ENCODE data around the gene ESRRA.

Gene ESRRA

DNA sequence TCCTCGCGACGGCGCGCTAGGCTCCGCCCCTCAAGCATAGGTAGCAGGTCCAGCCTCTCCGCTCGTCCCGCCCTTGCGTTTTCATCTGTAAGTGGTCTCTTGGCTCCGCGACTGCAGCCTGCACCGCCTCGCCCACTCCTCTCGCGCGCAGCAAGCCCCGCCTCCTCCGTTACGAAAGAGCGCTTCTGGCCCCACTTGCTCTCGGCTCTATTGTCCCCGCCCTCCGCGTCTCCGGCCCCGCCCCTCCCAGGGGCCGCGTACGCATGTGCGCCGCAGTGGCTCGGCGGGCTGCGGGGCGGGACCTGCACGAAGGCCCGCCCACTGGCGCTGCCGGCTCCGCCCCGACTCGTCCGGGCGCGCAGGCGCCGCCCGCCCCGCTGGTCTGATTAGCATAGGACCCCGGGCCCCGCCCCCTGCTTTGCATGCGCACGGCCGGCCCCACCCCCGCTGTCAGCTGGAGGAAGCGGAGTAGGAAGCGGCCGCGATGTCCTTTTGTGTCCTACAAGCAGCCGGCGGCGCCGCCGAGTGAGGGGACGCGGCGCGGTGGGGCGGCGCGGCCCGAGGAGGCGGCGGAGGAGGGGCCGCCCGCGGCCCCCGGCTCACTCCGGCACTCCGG is at the start of gene ESRRA:
Gene ESRRA (plus strand): TSS at position 450 of the 616 bp plus-strand sequence. CDS start 1,656 bp downstream, outside the sequence.
- DNase-seq: peak; percentile 97

DNA sequence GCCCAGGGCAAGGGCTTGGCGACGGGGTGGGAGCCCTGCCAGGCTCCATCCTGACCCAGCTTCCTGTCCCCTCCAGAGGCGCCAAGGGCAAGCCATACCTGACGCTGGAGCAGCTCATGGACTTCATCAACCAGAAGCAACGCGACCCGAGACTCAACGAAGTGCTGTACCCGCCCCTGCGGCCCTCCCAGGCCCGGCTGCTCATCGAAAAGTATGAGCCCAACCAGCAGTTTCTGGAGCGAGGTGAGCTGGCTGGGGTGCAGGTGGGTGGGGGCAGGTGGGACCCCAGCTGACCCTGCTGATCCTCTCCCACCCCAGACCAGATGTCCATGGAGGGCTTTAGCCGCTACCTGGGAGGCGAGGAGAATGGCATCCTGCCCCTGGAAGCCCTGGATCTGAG is 49.0 kb upstream of the ESRRA start:
- no peak for DNase-seq

GRCh38 chr11:64258356-64258755 is 47.0 kb upstream of the ESRRA start:
- no peak for DNase-seq

DNA sequence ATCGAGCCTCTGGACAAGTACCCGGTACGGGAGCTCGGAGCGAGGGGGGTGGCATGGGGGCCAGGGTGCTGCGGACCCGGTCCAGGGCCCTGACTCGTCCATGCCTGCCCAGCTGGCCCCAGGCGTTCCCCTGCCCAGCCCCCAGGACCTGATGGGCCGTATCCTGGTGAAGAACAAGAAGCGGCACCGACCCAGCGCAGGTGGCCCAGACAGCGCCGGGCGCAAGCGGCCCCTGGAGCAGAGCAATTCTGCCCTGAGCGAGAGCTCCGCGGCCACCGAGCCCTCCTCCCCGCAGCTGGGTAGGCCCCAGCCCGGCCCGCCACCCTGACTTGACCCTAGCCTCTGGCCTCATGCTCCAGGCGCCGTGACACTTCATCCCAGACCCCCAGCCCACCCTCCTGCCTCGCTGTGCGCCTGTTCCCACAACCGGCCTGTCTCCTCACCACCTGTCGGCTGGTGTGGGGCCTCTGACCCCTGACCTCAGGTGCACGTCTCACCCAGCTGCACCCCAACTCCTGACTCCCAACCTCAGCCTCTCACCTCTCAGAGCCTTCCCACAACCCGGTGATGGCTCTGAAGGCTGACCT is 46.3 kb upstream of the ESRRA start:
- no peak for DNase-seq

- no peak for DNase-seq
These were observed 45.7 kb upstream of the ESRRA start for GRCh38 chr11:64259533-64260067.

DNA sequence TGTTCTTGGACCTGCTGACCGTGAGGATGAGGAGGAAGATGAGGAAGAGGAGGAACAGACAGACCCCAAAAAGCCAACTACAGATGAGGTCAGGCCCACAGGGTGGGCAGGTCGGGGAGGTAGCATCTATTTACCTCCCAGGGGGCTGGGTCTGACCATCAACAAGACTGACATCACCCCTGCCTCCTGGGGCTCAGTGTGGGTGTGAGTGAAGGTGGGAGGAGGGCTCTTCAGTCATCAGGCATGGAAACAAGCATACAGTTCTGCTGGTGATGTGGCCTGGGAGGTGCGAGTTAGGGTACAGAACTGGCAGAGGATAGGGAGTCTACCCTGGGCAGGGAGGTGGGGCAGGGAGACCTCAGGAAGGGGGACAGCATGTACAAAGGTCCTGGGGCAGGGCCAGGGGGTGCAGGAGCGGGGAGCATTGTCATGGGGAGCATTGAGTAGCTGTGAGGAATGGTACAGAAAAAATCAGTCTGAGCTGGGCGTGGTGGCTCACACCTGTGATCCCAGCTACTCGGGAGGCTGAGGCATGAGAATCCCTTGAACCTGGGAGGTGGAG is 45.1 kb upstream of the ESRRA start:
- no peak for DNase-seq

DNA sequence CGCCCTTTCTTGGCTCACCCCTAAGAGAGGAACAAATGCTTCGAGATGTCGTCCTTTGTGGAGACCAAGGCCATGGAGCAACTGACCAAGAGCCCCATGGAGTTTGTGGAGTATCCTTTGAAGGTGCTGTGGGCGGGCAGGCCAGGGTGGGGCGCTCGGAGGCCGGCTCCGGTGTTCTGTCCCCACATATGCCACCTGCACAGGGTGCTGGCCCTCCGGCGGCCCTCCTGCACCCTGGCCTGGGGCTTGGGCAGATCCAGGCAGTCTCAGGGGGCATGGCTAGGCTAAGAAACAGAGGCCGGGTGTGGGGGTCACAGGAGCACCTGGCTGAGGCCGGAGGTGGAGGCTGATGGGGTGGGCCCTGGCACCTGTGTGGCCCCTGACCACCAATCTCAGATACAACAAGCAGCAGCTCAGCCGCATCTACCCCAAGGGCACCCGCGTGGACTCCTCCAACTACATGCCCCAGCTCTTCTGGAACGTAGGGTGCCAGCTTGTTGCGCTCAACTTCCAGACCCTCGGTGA is 43.7 kb upstream of the ESRRA start:
- no peak for DNase-seq

DNA sequence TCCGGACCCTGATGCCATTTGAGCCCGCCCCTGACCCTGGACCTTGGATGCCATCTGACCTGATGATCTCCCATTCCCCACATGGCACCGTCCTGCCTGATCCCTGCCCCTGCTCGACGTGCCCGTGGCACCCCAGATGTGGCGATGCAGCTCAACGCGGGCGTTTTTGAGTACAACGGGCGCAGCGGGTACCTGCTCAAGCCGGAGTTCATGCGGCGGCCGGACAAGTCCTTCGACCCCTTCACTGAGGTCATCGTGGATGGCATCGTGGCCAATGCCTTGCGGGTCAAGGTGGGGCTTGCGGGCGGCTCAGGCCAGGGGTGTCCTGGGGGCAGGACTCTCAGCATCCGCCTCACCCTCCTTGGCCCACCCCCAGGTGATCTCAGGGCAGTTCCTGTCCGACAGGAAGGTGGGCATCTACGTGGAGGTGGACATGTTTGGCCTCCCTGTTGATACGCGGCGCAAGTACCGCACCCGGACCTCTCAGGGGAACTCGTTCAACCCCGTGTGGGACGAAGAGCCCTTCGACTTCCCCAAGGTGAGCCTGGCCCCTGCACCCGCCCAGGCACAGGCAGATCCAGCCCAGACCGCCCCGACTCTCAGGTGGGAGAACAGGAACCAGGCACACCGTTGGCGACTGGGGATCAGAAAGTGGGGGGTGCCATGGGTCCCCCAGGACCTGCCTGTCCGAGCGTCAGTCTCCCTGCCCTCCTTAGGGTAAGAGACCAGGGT is 42.9 kb upstream of the ESRRA start:
- no peak for DNase-seq

DNA sequence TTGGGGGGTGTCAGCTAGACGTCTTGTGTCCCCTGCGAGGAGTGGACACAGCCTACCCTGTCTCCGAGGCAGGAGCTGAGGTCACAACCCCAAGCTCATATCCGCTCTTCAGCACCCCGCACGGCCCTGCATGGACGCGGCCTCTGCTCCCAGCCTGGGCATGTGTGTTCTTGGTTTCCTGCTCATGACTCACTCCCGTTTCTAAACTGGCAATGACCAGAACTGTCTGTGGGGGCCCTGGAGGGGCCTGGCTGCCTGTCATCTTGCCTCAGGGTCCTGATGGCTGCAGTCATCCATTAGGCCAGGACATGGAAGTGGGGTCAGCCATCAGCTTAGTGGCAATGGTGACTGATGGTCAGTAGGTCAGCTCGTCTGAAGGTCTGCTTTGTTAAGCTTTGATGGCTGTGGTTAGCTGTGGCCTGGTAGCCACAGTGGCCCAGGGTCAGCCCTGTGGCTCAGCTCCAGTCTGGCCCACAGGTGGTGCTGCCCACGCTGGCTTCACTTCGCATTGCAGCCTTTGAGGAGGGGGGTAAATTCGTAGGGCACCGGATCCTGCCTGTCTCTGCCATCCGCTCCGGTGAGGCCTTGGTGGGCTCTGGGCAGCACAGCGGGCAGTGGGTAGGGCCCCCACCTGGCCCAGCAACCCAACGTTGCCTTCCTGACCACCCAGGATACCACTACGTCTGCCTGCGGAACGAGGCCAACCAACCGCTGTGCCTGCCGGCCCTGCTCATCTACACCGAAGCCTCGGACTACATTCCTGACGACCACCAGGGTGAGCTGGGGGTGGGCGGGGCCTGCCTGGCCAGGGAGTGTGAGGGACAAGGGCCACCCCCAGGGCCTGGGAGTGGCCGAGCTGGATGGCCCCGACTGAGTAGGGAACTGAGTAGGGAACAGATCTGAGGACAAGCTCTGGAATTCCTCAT is 42.0 kb upstream of the ESRRA start:
- peak; percentile 86 for DNase-seq

DNA sequence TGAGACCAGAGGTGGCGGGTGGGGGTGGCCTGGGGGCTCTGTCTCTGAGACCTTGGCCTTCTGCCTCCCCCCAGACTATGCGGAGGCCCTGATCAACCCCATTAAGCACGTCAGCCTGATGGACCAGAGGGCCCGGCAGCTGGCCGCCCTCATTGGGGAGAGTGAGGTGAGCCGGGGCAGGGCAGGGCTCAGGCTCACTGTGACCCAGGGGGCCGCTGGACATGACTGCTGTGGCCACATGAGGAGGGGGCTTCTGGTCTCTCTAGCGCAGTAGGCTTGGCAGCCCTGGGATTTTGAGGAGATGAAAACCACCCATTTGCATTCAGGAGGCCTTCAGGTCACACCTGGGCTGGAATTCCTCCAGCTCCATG is 41.4 kb upstream of the ESRRA start:
- DNase-seq: no peak

GRCh38 chr11:64264371-64264852 is 40.9 kb upstream of the ESRRA start:
- DNase-seq: no peak

DNA sequence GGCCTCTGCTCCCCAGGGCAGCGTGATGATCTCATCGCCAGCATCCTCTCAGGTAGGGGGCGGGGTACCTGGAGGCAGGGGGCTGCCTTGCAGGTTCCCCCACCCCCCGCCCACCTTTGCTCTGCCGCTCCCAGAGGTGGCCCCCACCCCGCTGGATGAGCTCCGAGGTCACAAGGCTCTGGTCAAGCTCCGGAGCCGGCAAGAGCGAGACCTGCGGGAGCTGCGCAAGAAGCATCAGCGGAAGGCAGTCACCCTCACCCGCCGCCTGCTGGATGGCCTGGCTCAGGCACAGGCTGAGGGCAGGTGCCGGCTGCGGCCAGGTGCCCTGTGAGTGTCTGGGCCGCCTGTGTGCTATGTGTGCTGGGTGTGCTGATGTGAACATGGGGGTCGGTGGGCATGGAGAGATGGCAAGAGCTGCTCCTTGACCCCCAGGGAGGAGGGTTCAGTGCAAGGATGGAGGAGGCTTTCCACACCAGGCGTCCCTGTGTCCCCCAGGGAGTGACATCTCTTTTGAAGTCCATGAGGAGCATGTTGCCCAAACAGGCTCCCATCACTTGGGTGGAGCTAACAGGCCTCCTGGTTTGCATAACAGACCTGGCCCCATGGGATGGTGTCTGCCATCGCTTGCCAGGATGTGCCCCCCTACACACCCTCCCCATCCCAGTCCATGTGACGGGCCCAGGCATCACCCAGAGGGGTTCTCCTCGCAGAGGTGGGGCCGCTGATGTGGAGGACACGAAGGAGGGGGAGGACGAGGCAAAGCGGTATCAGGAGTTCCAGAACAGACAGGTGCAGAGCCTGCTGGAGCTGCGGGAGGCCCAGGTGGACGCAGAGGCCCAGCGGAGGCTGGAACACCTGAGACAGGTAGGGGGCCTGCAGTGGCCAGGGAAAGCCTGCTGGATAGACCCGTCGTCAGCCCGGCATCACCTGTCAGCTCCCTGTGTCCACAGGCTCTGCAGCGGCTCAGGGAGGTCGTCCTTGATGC is 39.9 kb upstream of the ESRRA start:
- no peak for DNase-seq

- DNase-seq: peak; percentile 70
These were observed 39.0 kb upstream of the ESRRA start for GRCh38 chr11:64266339-64266738.

DNA sequence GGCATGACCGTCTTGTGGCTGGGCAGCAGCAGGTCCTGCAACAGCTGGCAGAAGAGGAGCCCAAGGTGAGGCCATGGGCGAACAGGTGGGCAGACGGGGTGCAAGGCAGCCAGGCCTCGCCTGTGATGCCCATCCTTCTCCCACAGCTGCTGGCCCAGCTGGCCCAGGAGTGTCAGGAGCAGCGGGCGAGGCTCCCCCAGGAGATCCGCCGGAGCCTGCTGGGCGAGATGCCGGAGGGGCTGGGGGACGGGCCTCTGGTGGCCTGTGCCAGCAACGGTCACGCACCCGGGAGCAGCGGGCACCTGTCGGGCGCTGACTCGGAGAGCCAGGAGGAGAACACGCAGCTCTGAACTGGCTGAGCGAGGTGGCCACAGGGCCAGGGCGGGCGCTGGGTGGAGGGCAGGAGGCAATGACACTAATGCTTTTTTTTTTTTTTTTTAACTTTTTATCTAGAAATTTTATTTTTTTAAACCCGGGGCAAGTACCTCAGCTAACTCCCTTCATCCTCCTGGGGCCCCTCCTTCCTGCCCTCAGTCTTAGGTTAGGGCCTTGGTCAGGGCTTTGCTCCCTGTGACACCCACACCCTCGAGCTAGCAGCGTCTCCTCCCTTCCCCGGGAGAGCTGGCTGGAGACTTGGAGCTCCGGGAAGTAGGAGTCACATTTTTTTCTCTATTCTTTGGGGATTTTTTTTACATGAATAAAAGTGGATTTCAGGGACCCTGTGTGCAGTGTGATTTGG is 37.9 kb upstream of the ESRRA start:
- DNase-seq: no peak

- peak; percentile 79 for DNase-seq
These were observed 37.1 kb upstream of the ESRRA start for GRCh38 chr11:64268025-64268892.

DNA sequence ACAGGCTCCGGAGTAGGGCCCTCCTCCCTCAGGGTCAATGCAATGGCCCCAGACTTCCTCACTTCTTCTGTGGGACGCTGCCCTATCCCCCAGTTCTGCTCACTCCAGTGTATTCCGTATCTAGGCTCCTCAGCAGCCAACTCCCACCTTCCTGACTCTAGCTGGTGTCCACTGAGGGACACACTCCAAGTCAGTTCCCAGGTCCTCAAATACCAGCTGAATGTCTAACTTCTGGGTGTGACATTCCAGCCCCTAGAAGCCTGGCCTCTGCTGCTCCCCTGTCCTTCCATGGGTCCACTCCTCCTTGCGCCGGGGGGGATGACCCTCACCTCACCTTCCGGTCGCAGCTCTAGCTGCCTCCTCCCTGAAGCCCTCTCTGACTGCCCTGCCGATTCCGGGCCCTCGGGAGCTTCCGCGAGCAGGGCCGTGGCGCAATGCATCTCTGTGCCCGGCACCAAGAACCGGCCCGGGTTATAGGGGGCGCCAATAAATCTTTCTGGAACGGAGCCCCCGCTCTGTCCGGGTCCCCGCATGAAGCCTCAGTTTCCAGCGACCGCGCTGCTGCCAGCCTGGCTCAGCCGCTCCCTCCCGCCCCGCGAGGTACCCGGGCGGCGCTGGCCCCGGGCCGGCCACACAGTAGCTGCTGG is 36.3 kb upstream of the ESRRA start:
- peak; percentile 68 for DNase-seq

GRCh38 chr11:64269540-64270220 is 35.6 kb upstream of the ESRRA start:
- peak; percentile 100 for DNase-seq

Data from EL (cell line).